H1 (cell line): Measurements from ENCODE around the gene SPINK9.

Experiments used
- BRCA1 ChIP-seq: IDR thresholded peaks from 2 replicates; pipeline ENCODE4 v1.6.1; 2012; ENCODE audit warnings: low read depth, low read length, improper control_type of control experiment
- CBX8 ChIP-seq: fragments of 300-800, 300-1000 bp; sonication (generic); IDR thresholded peaks from 2 replicates; pipeline ENCODE4 v1.7.1; 2016; ENCODE audit warnings: low read depth, low read length, borderline replicate concordance
- CHD1 ChIP-seq: IDR thresholded peaks from 2 replicates; pipeline ENCODE4 v1.6.1; 2012; ENCODE audit warnings: low read depth, low read length, improper control_type of control experiment
- CHD2 ChIP-seq: IDR thresholded peaks from 2 replicates; pipeline ENCODE4 v1.6.1; 2012; ENCODE audit warnings: low read length, improper control_type of control experiment
- CTCF ChIP-seq, 3 experiments: IDR thresholded peaks; 1 replicate in 2 of 3; 2 replicates in 1 of 3; pipeline versions ENCODE4 v1.5.1 to v1.6.1; 2011; ENCODE audit warnings: low read length in 3 of 3, mild to moderate bottlenecking in 3 of 3, inconsistent platforms in 2 of 3, low read depth in 1 of 3, moderate library complexity in 1 of 3; ENCODE audit not compliant: insufficient read depth in 1 of 3; ENCODE audit errors: control extremely low read depth in 1 of 3
- EGR1 ChIP-seq: IDR thresholded peaks from 2 replicates; pipeline ENCODE4 v1.6.1; 2011; ENCODE audit warnings: low read depth, low read length, borderline replicate concordance
- GTF2F1 ChIP-seq: IDR thresholded peaks from 2 replicates; pipeline ENCODE4 v1.6.1; 2012; ENCODE audit warnings: low read depth, low read length, improper control_type of control experiment, borderline replicate concordance
- POLR2AphosphoS5 ChIP-seq: IDR thresholded peaks from 2 replicates; pipeline ENCODE4 v1.6.1; 2011; ENCODE audit warnings: low read depth, low read length
- RAD21 ChIP-seq, 2 experiments: IDR thresholded peaks in 1 of 2; conservative IDR thresholded peaks in 1 of 2; 2 replicates each; pipeline ENCODE4 v1.6.1; 2011; ENCODE audit warnings: low read depth in 2 of 2, low read length in 2 of 2, improper control_type of control experiment in 1 of 2, inconsistent platforms in 1 of 2, mild to moderate bottlenecking in 1 of 2, moderate library complexity in 1 of 2
- SP1 ChIP-seq: IDR thresholded peaks from 2 replicates; pipeline ENCODE4 v1.6.1; 2011; ENCODE audit warnings: low read depth, low read length
- TAF1 ChIP-seq: IDR thresholded peaks from 2 replicates; pipeline ENCODE4 v1.6.1; 2011; ENCODE audit warnings: mild to moderate bottlenecking, low read depth, low read length
- YY1 ChIP-seq: IDR thresholded peaks from 2 replicates; pipeline ENCODE4 v1.6.1; 2011; ENCODE audit warnings: low read depth, mild to moderate bottlenecking, low read length

- TF ChIP-seq CTCF (IDR thresholded peaks at IDR 0.05; ENCODE audit: control extremely low read depth in 1 of 3, insufficient read depth in 1 of 3, low read depth in 1 of 3, low read length in 3 of 3) (no peak), CHD1 (no peak), GTF2F1 (no peak), RAD21 (IDR thresholded peaks at IDR 0.05 in 1 of 2, conservative IDR thresholded peaks at IDR 0.05 in 1 of 2; ENCODE audit: low read depth in 2 of 2, low read length in 2 of 2) (no peak), EGR1 (no peak), YY1 (no peak), CHD2 (no peak), TAF1 (no peak), CBX8 (no peak), POLR2AphosphoS5 (no peak), SP1 (no peak), BRCA1 (no peak)
These were observed 23.9 kb upstream of the SPINK9 start for GRCh38 chr5:148311484-148311883.
